Endothelial cell of umbilical vein (primary cell): ENCODE results near the gene BORA. TPM values are rescaled to one million over a fixed set of nuclear protein-coding genes. Genes with fewer than 3 reads are reported as not detected.

ENCODE experiments used
- BruUV-seq: library from RNA; stranded (reverse); fragments of 400-500 nt; replicated peaks from 2 replicates; lab custom pipeline; 2021; lab: Mats Ljungman, UMichigan
- CTCF ChIA-PET: fragments of 300-600, 350-600 bp; sonication (Branson Sonifier 250); formaldehyde crosslinking; loops from one replicate; lab custom pipeline; 2021; ENCODE audit warnings: antibody characterized with exemption, inconsistent platforms; lab: Charles Lee
- POLR2A ChIA-PET: fragments of 300-600, 350-600 bp; sonication (Branson Sonifier 250); formaldehyde crosslinking; loops from one replicate; lab custom pipeline; 2021; ENCODE audit warnings: antibody characterized with exemption, inconsistent platforms; lab: Charles Lee
- DNase-seq: peaks from one replicate; pipeline ENCODE4 v3.0.0-alpha.2; 2011; ENCODE audit warnings: low read depth, low spot score
- FAIRE-seq: peaks from 2 replicates; lab custom pipeline; 2011; peaks lifted over from hg19 to GRCh38; lab: Jason Lieb, UNC
- H2AFZ ChIP-seq: 2 replicates; pipeline ENCODE4 v1.6.0; 2012; ENCODE audit warnings: low read depth, low read length, control low read depth, inconsistent platforms
- H3K27ac ChIP-seq: 2 replicates; pipeline ENCODE4 v1.5.1; 2011; ENCODE audit warnings: low read depth, mild to moderate bottlenecking, control low read depth, low read length, moderate library complexity; ENCODE audit not compliant: insufficient read depth
- H3K27me3 ChIP-seq, 2 experiments: 2 replicates each; pipeline versions ENCODE4 v1.6.0 to v1.6.1; 2011; ENCODE audit warnings: low read length in 2 of 2, mixed read lengths in 1 of 2; ENCODE audit not compliant: control insufficient read depth in 2 of 2, insufficient read depth in 2 of 2
- H3K36me3 ChIP-seq, 2 experiments: 2 replicates in 1 of 2; 3 replicates in 1 of 2; pipeline ENCODE4 v1.5.1; 2011; ENCODE audit warnings: low read length in 2 of 2, mild to moderate bottlenecking in 1 of 2, moderate library complexity in 1 of 2; ENCODE audit not compliant: control insufficient read depth in 2 of 2, insufficient read depth in 2 of 2; ENCODE audit errors: extremely low read depth in 1 of 2
- H3K4me1 ChIP-seq: 3 replicates; pipeline ENCODE4 v1.5.1; 2011; ENCODE audit warnings: mild to moderate bottlenecking, low read length; ENCODE audit not compliant: control insufficient read depth, insufficient read depth; ENCODE audit errors: extremely low read depth
- H3K4me2 ChIP-seq: 2 replicates; pipeline ENCODE4 v1.6.1; 2011; ENCODE audit warnings: low read length, control low read depth, mixed read lengths; ENCODE audit not compliant: insufficient read depth
- H3K4me3 ChIP-seq, 3 experiments: fragments of 200-600 bp in 1 of 3; sonication (generic), shearing (Covaris generic) in 1 of 3; replicated peaks in 1 of 3; 2 replicates each; pipeline ENCODE4 v1.5.1; 2011 to 2016; ENCODE audit warnings: control low read depth in 3 of 3, low read length in 3 of 3, mild to moderate bottlenecking in 2 of 3, inconsistent platforms in 1 of 3, low read depth in 1 of 3, moderate library complexity in 1 of 3; ENCODE audit not compliant: insufficient read depth in 1 of 3
- H3K79me2 ChIP-seq: 2 replicates; pipeline ENCODE4 v1.6.0; 2012; ENCODE audit warnings: low read length, inconsistent platforms; ENCODE audit not compliant: control insufficient read depth, insufficient read depth
- H3K9ac ChIP-seq: replicated peaks from 2 replicates; pipeline ENCODE3; 2011; ENCODE audit warnings: low read length, control low read depth; ENCODE audit not compliant: insufficient read depth; ENCODE audit errors: extremely low read depth
- H3K9me1 ChIP-seq: replicated peaks from 3 replicates; pipeline ENCODE4 v1.6.0; 2011; ENCODE audit warnings: mild to moderate bottlenecking, low read length; ENCODE audit not compliant: control insufficient read depth, insufficient read depth; ENCODE audit errors: extremely low read depth
- H3K9me3 ChIP-seq: replicated peaks from 2 replicates; pipeline ENCODE4 v1.5.1; 2012; ENCODE audit warnings: low read length, inconsistent platforms; ENCODE audit not compliant: control insufficient read depth, insufficient read depth
- H4K20me1 ChIP-seq: replicated peaks from 2 replicates; pipeline ENCODE3; 2011; ENCODE audit warnings: mild to moderate bottlenecking, low read length; ENCODE audit not compliant: control insufficient read depth, insufficient read depth; ENCODE audit errors: extremely low read depth
- EZH2 ChIP-seq: IDR thresholded peaks from 2 replicates; pipeline ENCODE4 v1.6.1; 2012; ENCODE audit warnings: borderline replicate concordance, low read depth, mild to moderate bottlenecking, moderate library complexity, low read length, inconsistent platforms; ENCODE audit not compliant: severe bottlenecking
- FOS ChIP-seq: IDR thresholded peaks from 2 replicates; pipeline ENCODE4 v1.6.1; 2011; ENCODE audit warnings: mild to moderate bottlenecking, low read length, moderate library complexity, borderline replicate concordance; ENCODE audit not compliant: insufficient read depth
- GATA2 ChIP-seq: IDR thresholded peaks from 2 replicates; pipeline ENCODE4 v1.7.0; 2011; ENCODE audit warnings: low read depth, mild to moderate bottlenecking, moderate library complexity, mixed read lengths, low read length; ENCODE audit not compliant: insufficient read length, insufficient read depth
- JUN ChIP-seq: IDR thresholded peaks from 2 replicates; pipeline ENCODE4 v1.6.1; 2011; ENCODE audit warnings: borderline replicate concordance, low read depth; ENCODE audit not compliant: insufficient read length, insufficient read depth
- MAX ChIP-seq: IDR thresholded peaks from 2 replicates; pipeline ENCODE4 v1.6.1; 2011; ENCODE audit not compliant: insufficient read depth, insufficient read length
- POLR2A ChIP-seq: IDR thresholded peaks from 2 replicates; pipeline ENCODE4 v1.6.1; 2012; ENCODE audit warnings: low read depth, mild to moderate bottlenecking, control low read depth, low read length
- dilution Hi-C: fragments of 300-500 bp; cut with MboI; formaldehyde crosslinking; loops from one replicate; pipeline ENCODE4 v1.15.0; 2019; ENCODE audit warnings: low sequenced_read_pairs; ENCODE audit not compliant: extremely low pct_ligation_motif_present
- intact Hi-C: fragments of 100-400 bp; cut with micrococcal nuclease; formaldehyde crosslinking; loops from one replicate; pipeline ENCODE4 v1.10.0; 2022
- polyA plus RNA-seq, 4 experiments: library from polyadenylated mRNA; depleted of rRNA in 3 of 4; stranded (reverse) in 3 of 4; unstranded in 1 of 4; fragments of >200 nt; gene quantifications; 2 replicates each; pipeline versions ENCODE4 v1.2.1 to v1.2.3, GENCODE V29; 2011 to 2012; ENCODE audit warnings: missing spikeins in 1 of 4
- total RNA-seq: library from RNA; stranded (reverse); gene quantifications from 2 replicates; pipeline ENCODE4 v1.2.3, GENCODE V29; 2021
- TF ChIP-seq, protein P1 (sequence below), 2 donors: IDR thresholded peaks; 1 replicate in 1 of 2; 2 replicates in 1 of 2; pipeline ENCODE4 v1.5.1; 2011; ENCODE audit warnings: low read length in 2 of 2, mild to moderate bottlenecking in 2 of 2, moderate library complexity in 2 of 2, control low read depth in 1 of 2, inconsistent platforms in 1 of 2, low read depth in 1 of 2; ENCODE audit not compliant: insufficient read depth in 1 of 2; ENCODE audit errors: extremely low read depth in 1 of 2

BORA gene
- total and polyA plus RNA-seq, 2 donors (not counting 3 experiments of a cell fraction or from before 2014, with no cell fraction given): 3.2 to 11.2 TPM

DNA sequence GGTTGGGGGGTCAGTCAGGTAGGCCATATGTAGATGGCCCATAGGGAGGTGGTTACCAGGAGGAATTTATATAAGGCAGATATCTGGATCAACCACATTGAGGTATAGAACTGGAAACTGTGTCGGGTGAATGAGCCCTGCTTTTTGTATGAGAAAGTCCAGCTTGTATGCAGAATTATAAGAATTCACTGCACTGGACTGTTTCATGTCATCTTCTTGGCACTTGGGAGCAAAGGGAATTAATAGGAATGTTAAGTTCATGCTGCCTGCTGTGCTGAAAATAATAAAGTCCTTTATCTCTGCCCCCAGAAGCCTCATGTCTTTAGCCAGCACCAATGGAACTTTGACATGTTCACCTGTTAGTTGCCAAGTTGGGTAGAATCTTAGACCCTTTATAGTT lies 12.3 kb downstream of the BORA start:
- Histone ChIP-seq H3K4me2 (no peak overlapping the region), H3K9me3 (no peaks in the 10 kb centered on the region), H2AFZ (no peak overlapping the region), H3K9ac (no peak overlapping the region), H4K20me1 (no peaks in the 10 kb centered on the region), H3K36me3 (peaks cover 0 to 13% of the 10 kb centered on the region in 2 experiments), H3K27ac (no peak overlapping the region), H3K4me1 (no peaks in the 10 kb centered on the region), H3K79me2 (peaks cover 26% of the 10 kb centered on the region), H3K9me1 (no peaks in the 10 kb centered on the region), H3K4me3 (no peak overlapping the region), H3K27me3 (no peaks in the 10 kb centered on the region)
- FAIRE-seq: no peak
- ChIA-PET POLR2A (no interaction called here), CTCF (no interaction called here)
- no TSS peak for BruUV-seq
- TF ChIP-seq, protein P1, sequence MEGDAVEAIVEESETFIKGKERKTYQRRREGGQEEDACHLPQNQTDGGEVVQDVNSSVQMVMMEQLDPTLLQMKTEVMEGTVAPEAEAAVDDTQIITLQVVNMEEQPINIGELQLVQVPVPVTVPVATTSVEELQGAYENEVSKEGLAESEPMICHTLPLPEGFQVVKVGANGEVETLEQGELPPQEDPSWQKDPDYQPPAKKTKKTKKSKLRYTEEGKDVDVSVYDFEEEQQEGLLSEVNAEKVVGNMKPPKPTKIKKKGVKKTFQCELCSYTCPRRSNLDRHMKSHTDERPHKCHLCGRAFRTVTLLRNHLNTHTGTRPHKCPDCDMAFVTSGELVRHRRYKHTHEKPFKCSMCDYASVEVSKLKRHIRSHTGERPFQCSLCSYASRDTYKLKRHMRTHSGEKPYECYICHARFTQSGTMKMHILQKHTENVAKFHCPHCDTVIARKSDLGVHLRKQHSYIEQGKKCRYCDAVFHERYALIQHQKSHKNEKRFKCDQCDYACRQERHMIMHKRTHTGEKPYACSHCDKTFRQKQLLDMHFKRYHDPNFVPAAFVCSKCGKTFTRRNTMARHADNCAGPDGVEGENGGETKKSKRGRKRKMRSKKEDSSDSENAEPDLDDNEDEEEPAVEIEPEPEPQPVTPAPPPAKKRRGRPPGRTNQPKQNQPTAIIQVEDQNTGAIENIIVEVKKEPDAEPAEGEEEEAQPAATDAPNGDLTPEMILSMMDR (IDR thresholded peaks at IDR 0.05; ENCODE audit: extremely low read depth in 1 of 2, insufficient read depth in 1 of 2, low read depth in 1 of 2, low read length in 2 of 2): no peak
- TF ChIP-seq EZH2: no peak
- TF ChIP-seq GATA2: no peak
- no peak for TF ChIP-seq MAX
- no peak for TF ChIP-seq FOS
- TF ChIP-seq JUN: no peak
- TF ChIP-seq POLR2A: no peak
- DNase-seq: no peak
- intact Hi-C loops: no loop called here
- dilution Hi-C loops: no loop called here
